ENCODE data around the gene PAQR5.
A peak's percentile ranks its signal among the peaks of the same experiment; 100 is the strongest.

The PAQR5 gene

DNA sequence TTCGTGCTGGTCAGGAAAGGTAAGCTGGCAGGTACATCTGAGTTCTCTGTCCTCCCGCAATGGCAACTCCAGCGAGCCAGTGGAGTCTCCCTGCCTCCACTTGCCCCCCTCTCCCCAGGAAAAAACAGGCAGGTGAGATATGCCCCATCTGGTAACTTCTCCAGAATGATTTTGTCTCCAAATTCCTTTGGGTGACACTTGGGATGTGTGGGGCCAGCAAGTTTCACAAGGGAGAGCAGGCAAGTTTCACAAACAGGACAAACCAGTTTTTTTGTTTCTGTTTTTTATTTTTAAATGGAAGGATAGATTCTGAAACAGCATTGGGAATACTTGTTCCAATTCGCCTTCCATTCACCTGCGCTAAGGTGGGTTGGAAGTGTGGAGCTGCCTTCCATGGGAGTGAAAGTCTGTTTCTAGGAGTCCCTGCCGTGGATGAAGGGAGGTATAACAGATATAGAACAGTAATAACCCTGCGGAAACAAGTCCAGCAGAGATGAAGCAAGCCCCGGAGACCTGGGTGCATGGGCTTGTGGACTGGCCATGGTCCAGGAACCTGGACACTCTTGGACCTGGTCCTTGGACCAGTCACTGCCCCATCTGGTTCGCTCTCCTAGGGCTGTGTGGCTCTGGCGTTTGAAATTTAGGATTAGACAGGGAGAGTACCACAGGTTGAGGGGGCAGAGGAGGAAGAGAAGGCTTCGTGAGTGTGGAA is 92.5 kb downstream of the PAQR5 start:
- no peak for DNase-seq (ENCODE audit: low spot score)
- no peak overlapping the region for H3K27ac Mint-ChIP-seq
- H3K36me3 Mint-ChIP-seq (ENCODE audit: low read depth) = no peaks in the 10 kb centered on the region
- H3K4me1 Mint-ChIP-seq (ENCODE audit: low read depth) = peaks cover 5% of the 10 kb centered on the region
- H3K27me3 Mint-ChIP-seq (ENCODE audit: low read depth) = peaks cover 3% of the 10 kb centered on the region
- H3K9me3 Mint-ChIP-seq = no peaks in the 10 kb centered on the region
- H3K4me3 Mint-ChIP-seq = no peak overlapping the region

DNA sequence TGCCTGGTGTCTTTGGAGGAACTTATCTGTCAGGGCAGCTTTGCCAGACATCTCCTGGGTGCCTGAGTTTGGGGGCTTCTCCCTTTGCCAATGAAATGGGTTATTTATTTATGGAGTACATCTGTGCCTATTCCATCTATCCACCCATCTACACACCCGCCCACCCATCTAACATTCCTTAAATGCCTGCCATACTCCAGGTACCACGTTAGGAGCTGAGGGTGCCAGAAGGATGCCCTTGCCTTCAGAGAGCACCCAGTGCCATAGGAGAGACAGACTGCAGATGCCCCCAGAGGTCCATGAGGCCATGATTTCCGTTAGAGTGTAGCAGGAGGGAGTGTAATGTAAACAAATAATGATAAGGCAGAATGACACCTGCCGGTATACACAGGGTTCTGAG is 93.6 kb downstream of the PAQR5 start:
- Mint-ChIP-seq H3K4me1 (ENCODE audit: low read depth) (peaks cover 5% of the 10 kb centered on the region), H3K4me3 (no peak overlapping the region), H3K36me3 (ENCODE audit: low read depth) (no peaks in the 10 kb centered on the region), H3K9me3 (no peaks in the 10 kb centered on the region), H3K27ac (no peak overlapping the region), H3K27me3 (ENCODE audit: low read depth) (peaks cover 3% of the 10 kb centered on the region)
- DNase-seq (ENCODE audit: low spot score) = no peak

- Mint-ChIP-seq H3K9me3 (no peaks in the 10 kb centered on the region), H3K36me3 (ENCODE audit: low read depth) (no peaks in the 10 kb centered on the region), H3K27me3 (ENCODE audit: low read depth) (peaks cover 3% of the 10 kb centered on the region), H3K4me1 (ENCODE audit: low read depth) (peaks cover 5% of the 10 kb centered on the region), H3K27ac (no peak overlapping the region), H3K4me3 (no peak overlapping the region)
- DNase-seq (ENCODE audit: low spot score) = no peak
Observed at GRCh38 chr15:69393831-69394491, 95.2 kb downstream of the PAQR5 start.

- H3K27ac Mint-ChIP-seq = no peak overlapping the region
- peak; percentile 67 for DNase-seq (ENCODE audit: low spot score)
- H3K36me3 Mint-ChIP-seq (ENCODE audit: low read depth) = no peaks in the 10 kb centered on the region
- peaks cover 5% of the 10 kb centered on the region for H3K4me1 Mint-ChIP-seq (ENCODE audit: low read depth)
- no peak overlapping the region for H3K4me3 Mint-ChIP-seq
- no peaks in the 10 kb centered on the region for H3K9me3 Mint-ChIP-seq
- H3K27me3 Mint-ChIP-seq (ENCODE audit: low read depth) = peaks cover 3% of the 10 kb centered on the region
Observed at GRCh38 chr15:69394556-69395282, 96.0 kb downstream of the PAQR5 start.

- Mint-ChIP-seq H3K27me3 (ENCODE audit: low read depth) (peaks cover 3% of the 10 kb centered on the region), H3K27ac (no peak overlapping the region), H3K36me3 (ENCODE audit: low read depth) (no peaks in the 10 kb centered on the region), H3K4me3 (no peak overlapping the region), H3K9me3 (no peaks in the 10 kb centered on the region), H3K4me1 (ENCODE audit: low read depth) (peaks cover 5% of the 10 kb centered on the region)
- DNase-seq (ENCODE audit: low spot score) = no peak
Observed at GRCh38 chr15:69395460-69395859, 96.7 kb downstream of the PAQR5 start.

DNA sequence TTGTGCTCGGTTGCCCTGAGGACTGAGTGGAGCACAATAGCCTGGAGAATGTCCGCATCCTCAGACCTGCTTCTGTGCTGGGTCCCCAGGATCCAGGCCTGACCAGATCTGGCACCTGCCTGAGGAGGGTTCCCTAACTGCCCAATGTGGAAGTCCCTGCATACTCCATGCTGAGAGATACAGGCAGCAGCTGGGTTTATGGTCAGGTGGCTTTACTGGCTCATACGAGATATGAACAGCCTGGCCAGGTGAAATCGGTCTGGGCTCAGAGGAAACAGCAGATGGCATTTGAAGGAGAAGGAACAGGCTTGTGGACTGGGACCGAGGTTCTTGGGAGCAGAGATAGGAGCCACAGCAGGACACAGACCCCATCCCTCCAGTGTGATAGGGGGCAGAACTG is 97.3 kb downstream of the PAQR5 start:
- H3K27me3 Mint-ChIP-seq (ENCODE audit: low read depth) = peaks cover 3% of the 10 kb centered on the region
- H3K27ac Mint-ChIP-seq = no peak overlapping the region
- peaks cover 5% of the 10 kb centered on the region for H3K4me1 Mint-ChIP-seq (ENCODE audit: low read depth)

DNA sequence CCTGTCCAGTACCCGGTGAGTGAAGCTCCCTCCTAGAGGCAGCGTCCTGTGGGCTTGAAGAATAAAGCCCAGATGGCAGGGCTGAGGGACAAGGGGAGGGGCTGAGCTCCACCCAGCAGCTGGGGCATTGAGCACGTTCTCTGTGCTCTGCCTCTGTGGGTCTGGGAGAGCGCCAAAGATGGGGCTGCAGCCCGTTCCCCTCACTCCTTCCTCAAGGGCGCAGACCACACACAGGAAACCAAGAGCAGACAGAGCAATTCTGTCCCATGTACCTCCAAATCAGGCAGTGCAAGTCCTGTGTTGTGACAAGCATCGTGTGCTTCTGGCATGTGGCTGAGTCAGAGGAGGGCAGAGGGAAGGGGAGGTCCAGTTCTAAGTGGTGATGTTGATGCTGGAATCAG is 99.8 kb downstream of the PAQR5 start:
- H3K9me3 Mint-ChIP-seq = no peaks in the 10 kb centered on the region
- no peak overlapping the region for H3K4me3 Mint-ChIP-seq
- H3K36me3 Mint-ChIP-seq (ENCODE audit: low read depth) = no peaks in the 10 kb centered on the region
- DNase-seq (ENCODE audit: low spot score) = no peak
- H3K4me1 Mint-ChIP-seq (ENCODE audit: low read depth) = peaks cover 5% of the 10 kb centered on the region
- H3K27me3 Mint-ChIP-seq (ENCODE audit: low read depth) = peaks cover 6% of the 10 kb centered on the region
- H3K27ac Mint-ChIP-seq = no peak overlapping the region

More for the DNA sequence above, 97.3 kb downstream of the PAQR5 start:
- Mint-ChIP-seq H3K9me3 (no peaks in the 10 kb centered on the region), H3K36me3 (ENCODE audit: low read depth) (no peaks in the 10 kb centered on the region), H3K4me3 (no peak overlapping the region)
- no peak for DNase-seq (ENCODE audit: low spot score)

GRCh38 chr15:69400850-69401249 is 102.1 kb downstream of the PAQR5 start:
- Mint-ChIP-seq H3K9me3 (no peaks in the 10 kb centered on the region), H3K4me3 (no peak overlapping the region), H3K4me1 (ENCODE audit: low read depth) (no peaks in the 10 kb centered on the region), H3K27me3 (ENCODE audit: low read depth) (peaks cover 18% of the 10 kb centered on the region), H3K36me3 (ENCODE audit: low read depth) (no peaks in the 10 kb centered on the region), H3K27ac (no peak overlapping the region)
- DNase-seq (ENCODE audit: low spot score) = no peak

GRCh38 chr15:69402816-69403215 is 104.1 kb downstream of the PAQR5 start:
- no peak for DNase-seq (ENCODE audit: low spot score)
- H3K36me3 Mint-ChIP-seq (ENCODE audit: low read depth) = no peaks in the 10 kb centered on the region
- no peak overlapping the region for H3K4me3 Mint-ChIP-seq
- peaks cover 20% of the 10 kb centered on the region for H3K27me3 Mint-ChIP-seq (ENCODE audit: low read depth)
- no peaks in the 10 kb centered on the region for H3K9me3 Mint-ChIP-seq
- H3K4me1 Mint-ChIP-seq (ENCODE audit: low read depth) = peaks cover 1% of the 10 kb centered on the region
- no peak overlapping the region for H3K27ac Mint-ChIP-seq

GRCh38 chr15:69403594-69403993 is 104.9 kb downstream of the PAQR5 start:
- no peak overlapping the region for H3K4me3 Mint-ChIP-seq
- no peak overlapping the region for H3K27ac Mint-ChIP-seq
- H3K9me3 Mint-ChIP-seq = no peaks in the 10 kb centered on the region
- no peak for DNase-seq (ENCODE audit: low spot score)
- H3K4me1 Mint-ChIP-seq (ENCODE audit: low read depth) = peaks cover 1% of the 10 kb centered on the region
- peaks cover 20% of the 10 kb centered on the region for H3K27me3 Mint-ChIP-seq (ENCODE audit: low read depth)
- no peaks in the 10 kb centered on the region for H3K36me3 Mint-ChIP-seq (ENCODE audit: low read depth)

DNA sequence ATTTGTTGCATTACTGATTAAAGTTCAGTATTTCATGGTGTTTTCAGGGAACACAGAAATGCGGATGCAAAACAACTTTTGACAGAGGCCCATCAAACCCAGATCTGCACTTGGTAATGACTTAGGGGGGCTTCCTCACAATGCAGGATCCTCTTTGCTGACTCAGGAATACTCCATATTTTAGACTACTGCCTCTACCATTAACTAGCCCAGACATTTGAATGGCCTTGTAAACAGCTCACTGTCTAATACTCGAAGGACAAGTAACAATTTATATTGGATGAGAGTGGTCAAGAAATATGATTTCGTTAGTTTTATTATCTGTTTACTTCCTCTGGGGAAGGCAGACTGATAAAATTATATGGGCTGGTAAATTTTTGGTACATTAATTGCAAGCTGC is 106.4 kb downstream of the PAQR5 start:
- H3K36me3 Mint-ChIP-seq (ENCODE audit: low read depth) = no peaks in the 10 kb centered on the region
- peaks cover 24% of the 10 kb centered on the region for H3K27me3 Mint-ChIP-seq (ENCODE audit: low read depth)
- H3K4me1 Mint-ChIP-seq (ENCODE audit: low read depth) = peaks cover 1% of the 10 kb centered on the region
- DNase-seq (ENCODE audit: low spot score) = no peak
- H3K4me3 Mint-ChIP-seq = no peak overlapping the region
- no peak overlapping the region for H3K27ac Mint-ChIP-seq
- H3K9me3 Mint-ChIP-seq = no peaks in the 10 kb centered on the region

GRCh38 chr15:69407719-69408400 is 109.1 kb downstream of the PAQR5 start:
- no peak overlapping the region for H3K27ac Mint-ChIP-seq
- peaks cover 24% of the 10 kb centered on the region for H3K27me3 Mint-ChIP-seq (ENCODE audit: low read depth)

GRCh38 chr15:69408841-69409240 is 110.1 kb downstream of the PAQR5 start:
- peaks cover 6% of the 10 kb centered on the region for H3K4me1 Mint-ChIP-seq (ENCODE audit: low read depth)
- H3K27ac Mint-ChIP-seq = no peak overlapping the region
- H3K4me3 Mint-ChIP-seq = no peak overlapping the region
- no peaks in the 10 kb centered on the region for H3K36me3 Mint-ChIP-seq (ENCODE audit: low read depth)
- H3K27me3 Mint-ChIP-seq (ENCODE audit: low read depth) = peaks cover 23% of the 10 kb centered on the region
- no peaks in the 10 kb centered on the region for H3K9me3 Mint-ChIP-seq
- DNase-seq (ENCODE audit: low spot score) = no peak

More at GRCh38 chr15:69407719-69408400, 109.1 kb downstream of the PAQR5 start:
- H3K36me3 Mint-ChIP-seq (ENCODE audit: low read depth) = no peaks in the 10 kb centered on the region
- H3K4me1 Mint-ChIP-seq (ENCODE audit: low read depth) = peaks cover 1% of the 10 kb centered on the region
- DNase-seq (ENCODE audit: low spot score) = no peak
- no peak overlapping the region for H3K4me3 Mint-ChIP-seq
- no peaks in the 10 kb centered on the region for H3K9me3 Mint-ChIP-seq
